Upper lobe of right lung (tissue), 1 donor: ENCODE results near the gene DUS1L. TPM values are rescaled to one million over a fixed set of nuclear protein-coding genes. Genes with fewer than 3 reads are reported as not detected.

Source experiments
- ATAC-seq: fragments of 200-7000 bp; cut with Tn5 transposase; one replicate; pipeline ENCODE4 v1.9.1; 2020; ENCODE audit warnings: mild to moderate bottlenecking, moderate library complexity
- DNase-seq: peaks from one replicate; pipeline ENCODE4 v3.0.0-alpha.2; 2020
- H3K27ac ChIP-seq: fragments of 200-600 bp; one replicate; pipeline ENCODE4 v1.8.0; 2022
- H3K27me3 ChIP-seq: fragments of 200-600 bp; one replicate; pipeline ENCODE4 v1.8.0; 2022; ENCODE audit warnings: mild to moderate bottlenecking
- H3K36me3 ChIP-seq: fragments of 200-600 bp; one replicate; pipeline ENCODE4 v1.8.0; 2022
- H3K4me1 ChIP-seq: fragments of 200-600 bp; one replicate; pipeline ENCODE4 v1.8.0; 2022
- H3K4me3 ChIP-seq: fragments of 200-600 bp; one replicate; pipeline ENCODE4 v1.8.0; 2022; ENCODE audit warnings: mild to moderate bottlenecking
- H3K9me3 ChIP-seq: fragments of 200-600 bp; one replicate; pipeline ENCODE4 v1.8.0; 2022
- intact Hi-C: fragments of 100-400 bp; cut with DNase I; formaldehyde crosslinking; loops from one replicate; pipeline ENCODE4 v1.11.0; 2022
- total RNA-seq: library from RNA; stranded (reverse); fragmentation: NEBNext Ultra II Directional; extraction: Animal tissue kit (Norgen Biotek cat#: 25700); gene quantifications from one replicate; pipeline ENCODE4 v1.2.1, GENCODE V29; 2021
- TF ChIP-seq, protein P1 (sequence below): fragments of 200-600 bp; IDR thresholded peaks from one replicate; pipeline ENCODE4 v1.8.0; 2022; ENCODE audit warnings: antibody characterized with exemption
- donor health status: DM: no; HTN: yes; CAD: no; lungs with severe emphysema.

Gene DUS1L
- total RNA-seq, 1 donor from 2014 or later, result 82.4 TPM

DNA sequence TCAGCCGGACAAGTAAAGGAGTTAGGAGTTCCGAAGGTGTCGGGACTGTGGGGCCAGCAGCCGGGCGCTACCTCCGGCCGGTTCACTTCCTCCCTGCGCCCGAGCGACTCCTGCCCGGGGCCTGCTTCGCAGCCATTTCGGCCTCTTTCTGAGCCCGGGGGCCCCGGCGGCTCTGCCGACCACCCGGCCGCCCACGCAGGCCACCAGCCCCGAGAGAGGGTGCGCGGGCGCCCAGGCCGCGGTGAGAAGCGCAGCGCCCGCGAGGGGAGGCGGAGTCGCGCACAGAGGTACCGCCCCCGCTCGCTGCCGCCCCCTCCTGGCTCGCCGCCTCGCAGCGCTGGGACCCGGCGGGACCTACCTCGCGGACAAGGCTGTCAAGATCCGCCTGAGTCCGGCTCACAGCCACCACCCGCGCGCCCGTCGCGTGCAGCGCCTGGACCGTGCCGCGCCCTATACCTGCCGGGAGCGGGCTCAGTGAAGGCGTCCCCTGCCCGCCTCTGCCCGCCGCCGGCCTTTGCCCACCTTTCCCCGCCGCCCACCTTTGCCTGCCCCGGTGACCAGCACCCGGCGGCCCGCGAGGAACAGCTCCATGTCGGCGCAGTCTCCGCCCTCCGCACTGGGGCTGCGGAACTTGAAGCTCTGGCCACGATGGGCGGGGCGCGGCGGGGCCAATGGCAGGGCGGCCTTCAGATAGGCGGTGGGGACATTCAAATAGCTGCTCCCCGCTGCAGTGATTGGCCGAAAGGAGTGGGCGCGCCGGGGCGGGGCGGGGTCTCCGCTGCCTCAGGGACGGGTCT is 28.3 kb downstream of the DUS1L start, which contains the start of gene DCXR:
DCXR (minus strand) TSS at position 606 of the 797 bp plus-strand sequence; CDS start at position 591, 15 bp downstream.
- H3K27me3 ChIP-seq, result no peaks in the 10 kb centered on the region
- DNase-seq, result peak; percentile 99
- H3K4me3 ChIP-seq, result peak within 1 kb of the TSS; percentile 65
- peak within 1 kb of the TSS; percentile 95 for H3K27ac ChIP-seq
- H3K4me1 ChIP-seq, result peaks cover 14% of the 10 kb centered on the region
- intact Hi-C loops, result loop anchor here (10.0 kb wide), 1 partner anchor 298 kb away; the partner anchor contains the start of gene SECTM1
- peak; percentile 97 for ATAC-seq
- H3K9me3 ChIP-seq, result no peaks in the 10 kb centered on the region
- no peaks in the 10 kb centered on the region for H3K36me3 ChIP-seq
- TF ChIP-seq, protein P1, sequence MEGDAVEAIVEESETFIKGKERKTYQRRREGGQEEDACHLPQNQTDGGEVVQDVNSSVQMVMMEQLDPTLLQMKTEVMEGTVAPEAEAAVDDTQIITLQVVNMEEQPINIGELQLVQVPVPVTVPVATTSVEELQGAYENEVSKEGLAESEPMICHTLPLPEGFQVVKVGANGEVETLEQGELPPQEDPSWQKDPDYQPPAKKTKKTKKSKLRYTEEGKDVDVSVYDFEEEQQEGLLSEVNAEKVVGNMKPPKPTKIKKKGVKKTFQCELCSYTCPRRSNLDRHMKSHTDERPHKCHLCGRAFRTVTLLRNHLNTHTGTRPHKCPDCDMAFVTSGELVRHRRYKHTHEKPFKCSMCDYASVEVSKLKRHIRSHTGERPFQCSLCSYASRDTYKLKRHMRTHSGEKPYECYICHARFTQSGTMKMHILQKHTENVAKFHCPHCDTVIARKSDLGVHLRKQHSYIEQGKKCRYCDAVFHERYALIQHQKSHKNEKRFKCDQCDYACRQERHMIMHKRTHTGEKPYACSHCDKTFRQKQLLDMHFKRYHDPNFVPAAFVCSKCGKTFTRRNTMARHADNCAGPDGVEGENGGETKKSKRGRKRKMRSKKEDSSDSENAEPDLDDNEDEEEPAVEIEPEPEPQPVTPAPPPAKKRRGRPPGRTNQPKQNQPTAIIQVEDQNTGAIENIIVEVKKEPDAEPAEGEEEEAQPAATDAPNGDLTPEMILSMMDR, result peak; percentile 77

DNA sequence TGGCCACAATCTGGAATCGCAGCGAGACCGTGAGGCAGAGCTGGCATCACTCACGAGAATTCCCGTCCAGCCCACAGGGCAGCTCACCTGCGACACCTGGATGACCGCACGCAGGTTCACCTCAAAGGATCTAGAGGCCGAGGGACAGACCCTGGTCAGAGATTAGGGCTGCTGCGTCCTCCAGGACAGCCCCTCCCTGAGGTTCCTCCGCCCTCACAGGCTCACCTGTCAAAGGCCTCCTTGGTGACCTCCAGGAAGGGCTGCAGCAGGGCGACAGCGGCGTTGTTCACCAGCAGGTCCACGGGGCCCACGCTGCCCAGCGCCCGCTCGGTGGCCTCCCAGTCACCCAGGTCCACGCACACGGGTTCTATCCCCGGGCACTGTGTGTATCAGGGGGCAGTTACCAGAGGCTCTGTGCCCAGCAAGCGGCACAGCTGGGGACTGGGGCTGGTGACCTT is 28.9 kb downstream of the DUS1L start:
- peak overlapping the region; percentile 95 for H3K27ac ChIP-seq
- H3K4me1 ChIP-seq, result peaks cover 18% of the 10 kb centered on the region
- DNase-seq (no peak), ATAC-seq (no peak)
- no peaks in the 10 kb centered on the region for H3K27me3 ChIP-seq
- no peaks in the 10 kb centered on the region for H3K36me3 ChIP-seq
- intact Hi-C loops, result loop anchor here (10.0 kb wide), 1 partner anchor 298 kb away; the partner anchor contains the start of gene SECTM1
- no peaks in the 10 kb centered on the region for H3K9me3 ChIP-seq
- H3K4me3 ChIP-seq, result peak overlapping the region; percentile 65
- TF ChIP-seq, protein P1, result no peak

- Histone ChIP-seq H3K9me3 (no peaks in the 10 kb centered on the region), H3K27me3 (no peaks in the 10 kb centered on the region), H3K27ac (peak overlapping the region; percentile 95), H3K36me3 (no peaks in the 10 kb centered on the region), H3K4me1 (peaks cover 18% of the 10 kb centered on the region), H3K4me3 (peak overlapping the region; percentile 65)
- intact Hi-C loops, result loop anchor here (10.0 kb wide), 1 partner anchor 299 kb away; the partner anchor contains the start of gene SECTM1
- ATAC-seq (no peak), DNase-seq (no peak)
- TF ChIP-seq, protein P1, result no peak
Observed at GRCh38 chr17:82035956-82036633, 29.5 kb downstream of the DUS1L start.

DNA sequence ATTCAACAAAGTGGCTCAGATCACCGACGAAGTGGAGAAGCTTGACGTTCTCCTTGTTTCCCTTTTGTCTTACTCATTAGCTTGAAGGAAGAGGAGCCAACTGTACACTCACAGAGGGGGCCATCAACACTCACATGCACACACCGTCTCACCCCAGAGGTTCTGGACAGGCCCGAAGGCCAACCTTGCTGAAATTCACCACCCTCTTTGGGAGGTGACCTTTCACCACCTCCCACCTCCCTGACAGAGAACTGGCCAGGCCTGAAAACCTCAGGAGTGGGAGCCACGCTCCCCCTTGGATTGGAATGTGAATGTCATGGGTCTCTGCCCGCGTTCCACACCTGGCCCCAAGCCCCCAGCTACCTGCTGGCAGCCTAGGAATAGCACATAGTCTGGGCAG is 30.1 kb downstream of the DUS1L start:
- DNase-seq (no peak), ATAC-seq (no peak)
- no peak overlapping the region for H3K27ac ChIP-seq
- intact Hi-C loops, result loop anchor here (10.0 kb wide), 1 partner anchor 299 kb away; the partner anchor contains the start of gene SECTM1
- H3K9me3 ChIP-seq, result no peaks in the 10 kb centered on the region
- H3K27me3 ChIP-seq, result no peaks in the 10 kb centered on the region
- no peaks in the 10 kb centered on the region for H3K36me3 ChIP-seq
- no peak overlapping the region for H3K4me3 ChIP-seq
- TF ChIP-seq, protein P1, result no peak
- H3K4me1 ChIP-seq, result peaks cover 18% of the 10 kb centered on the region

GRCh38 chr17:82034371-82035011 is 31.1 kb downstream of the DUS1L start:
- DNase-seq, result no peak
- no peaks in the 10 kb centered on the region for H3K36me3 ChIP-seq
- intact Hi-C loops, result loop anchor here (5.0 to 10.0 kb wide), 2 partner anchors 123 to 300 kb away; partner anchors contain the start of gene SECTM1
- no peak for ATAC-seq
- H3K27ac ChIP-seq, result no peak overlapping the region
- H3K4me1 ChIP-seq, result peaks cover 22% of the 10 kb centered on the region
- no peaks in the 10 kb centered on the region for H3K9me3 ChIP-seq
- no peak overlapping the region for H3K4me3 ChIP-seq
- TF ChIP-seq, protein P1, result no peak
- no peaks in the 10 kb centered on the region for H3K27me3 ChIP-seq
